HG02588 (cell line): ENCODE data around the gene IFNL3.
"Not testable (repeated sequence)": the region's sequence is repeated elsewhere in the genome, so short reads cannot be mapped to it uniquely, and the experiment has no call there.

Experiments used
- ATAC-seq: cut with Tn5 transposase; IDR thresholded peaks from one replicate; pipeline ENCODE4 v1.9.1; 2021; ENCODE audit warnings: mild to moderate bottlenecking, moderate library complexity; ENCODE audit not compliant: unreplicated experiment

Gene IFNL3

GRCh38 chr19:39244410-39245100 is at the start of gene IFNL3:
Gene IFNL3 (minus strand): TSS chr19:39245006. CDS start chr19:39244967, 39 bp downstream.
- ATAC-seq, result not testable (repeated sequence)

GRCh38 chr19:39293394-39293793 is 48.6 kb upstream of the IFNL3 start:
- ATAC-seq, result no peak

GRCh38 chr19:39284032-39284431 is 39.2 kb upstream of the IFNL3 start:
- ATAC-seq, result no peak

- no peak for ATAC-seq
Measured at GRCh38 chr19:39282021-39282420, 37.2 kb upstream of the IFNL3 start.

- no peak for ATAC-seq
Measured at GRCh38 chr19:39277598-39277997, 32.8 kb upstream of the IFNL3 start.

- no peak for ATAC-seq
Measured at GRCh38 chr19:39276740-39277139, 31.9 kb upstream of the IFNL3 start.

GRCh38 chr19:39275578-39275977 is 30.8 kb upstream of the IFNL3 start:
- ATAC-seq, result no peak

- ATAC-seq, result not testable (repeated sequence)
Measured at GRCh38 chr19:39273859-39274258, 29.1 kb upstream of the IFNL3 start.

GRCh38 chr19:39270036-39270871 is 25.4 kb upstream of the IFNL3 start:
- ATAC-seq, result no peak

GRCh38 chr19:39269369-39269768 is 24.6 kb upstream of the IFNL3 start:
- not testable (repeated sequence) for ATAC-seq

GRCh38 chr19:39268531-39269223 is 23.9 kb upstream of the IFNL3 start:
- not testable (repeated sequence) for ATAC-seq

GRCh38 chr19:39268085-39268484 is 23.3 kb upstream of the IFNL3 start, which contains the start of gene IFNL2:
Gene IFNL2 (plus strand): TSS chr19:39268396. CDS start chr19:39268569, 173 bp downstream.
- ATAC-seq, result not testable (repeated sequence)

- no peak for ATAC-seq
Measured at GRCh38 chr19:39265321-39265916, 20.6 kb upstream of the IFNL3 start.

GRCh38 chr19:39264306-39265290 is 19.8 kb upstream of the IFNL3 start:
- ATAC-seq, result no peak

- no peak for ATAC-seq
Measured at GRCh38 chr19:39263912-39264305, 19.1 kb upstream of the IFNL3 start.

GRCh38 chr19:39262496-39262895 is 17.7 kb upstream of the IFNL3 start:
- ATAC-seq, result no peak

GRCh38 chr19:39261704-39262103 is 16.9 kb upstream of the IFNL3 start:
- no peak for ATAC-seq

GRCh38 chr19:39257227-39257626 is 12.4 kb upstream of the IFNL3 start:
- no peak for ATAC-seq

- no peak for ATAC-seq
Measured at GRCh38 chr19:39254531-39255345, 9.9 kb upstream of the IFNL3 start.
